Endothelial cell of umbilical vein (primary cell): Measurements from ENCODE around the gene PKNOX2. TPM values are rescaled to one million over a fixed set of nuclear protein-coding genes. Genes with fewer than 3 reads are reported as not detected.

ENCODE experiments used
- BruUV-seq: library from RNA; stranded (reverse); fragments of 400-500 nt; replicated peaks from 2 replicates; lab custom pipeline; 2021; lab: Mats Ljungman, UMichigan
- CTCF ChIA-PET: fragments of 300-600, 350-600 bp; sonication (Branson Sonifier 250); formaldehyde crosslinking; loops from one replicate; lab custom pipeline; 2021; ENCODE audit warnings: antibody characterized with exemption, inconsistent platforms; lab: Charles Lee
- POLR2A ChIA-PET: fragments of 300-600, 350-600 bp; sonication (Branson Sonifier 250); formaldehyde crosslinking; loops from one replicate; lab custom pipeline; 2021; ENCODE audit warnings: antibody characterized with exemption, inconsistent platforms; lab: Charles Lee
- DNase-seq: peaks from one replicate; pipeline ENCODE4 v3.0.0-alpha.2; 2011; ENCODE audit warnings: low read depth, low spot score
- FAIRE-seq: peaks from 2 replicates; lab custom pipeline; 2011; peaks lifted over from hg19 to GRCh38; lab: Jason Lieb, UNC
- H2AFZ ChIP-seq: 2 replicates; pipeline ENCODE4 v1.6.0; 2012; ENCODE audit warnings: low read depth, low read length, control low read depth, inconsistent platforms
- H3K27ac ChIP-seq: 2 replicates; pipeline ENCODE4 v1.5.1; 2011; ENCODE audit warnings: low read depth, mild to moderate bottlenecking, control low read depth, low read length, moderate library complexity; ENCODE audit not compliant: insufficient read depth
- H3K27me3 ChIP-seq, 2 experiments: 2 replicates each; pipeline versions ENCODE4 v1.6.0 to v1.6.1; 2011; ENCODE audit warnings: low read length in 2 of 2, mixed read lengths in 1 of 2; ENCODE audit not compliant: control insufficient read depth in 2 of 2, insufficient read depth in 2 of 2
- H3K36me3 ChIP-seq, 2 experiments: 2 replicates in 1 of 2; 3 replicates in 1 of 2; pipeline ENCODE4 v1.5.1; 2011; ENCODE audit warnings: low read length in 2 of 2, mild to moderate bottlenecking in 1 of 2, moderate library complexity in 1 of 2; ENCODE audit not compliant: control insufficient read depth in 2 of 2, insufficient read depth in 2 of 2; ENCODE audit errors: extremely low read depth in 1 of 2
- H3K4me1 ChIP-seq: 3 replicates; pipeline ENCODE4 v1.5.1; 2011; ENCODE audit warnings: mild to moderate bottlenecking, low read length; ENCODE audit not compliant: control insufficient read depth, insufficient read depth; ENCODE audit errors: extremely low read depth
- H3K4me2 ChIP-seq: 2 replicates; pipeline ENCODE4 v1.6.1; 2011; ENCODE audit warnings: low read length, control low read depth, mixed read lengths; ENCODE audit not compliant: insufficient read depth
- H3K4me3 ChIP-seq, 3 experiments: fragments of 200-600 bp in 1 of 3; sonication (generic), shearing (Covaris generic) in 1 of 3; replicated peaks in 1 of 3; 2 replicates each; pipeline ENCODE4 v1.5.1; 2011 to 2016; ENCODE audit warnings: control low read depth in 3 of 3, low read length in 3 of 3, mild to moderate bottlenecking in 2 of 3, inconsistent platforms in 1 of 3, low read depth in 1 of 3, moderate library complexity in 1 of 3; ENCODE audit not compliant: insufficient read depth in 1 of 3
- H3K79me2 ChIP-seq: 2 replicates; pipeline ENCODE4 v1.6.0; 2012; ENCODE audit warnings: low read length, inconsistent platforms; ENCODE audit not compliant: control insufficient read depth, insufficient read depth
- H3K9ac ChIP-seq: replicated peaks from 2 replicates; pipeline ENCODE3; 2011; ENCODE audit warnings: low read length, control low read depth; ENCODE audit not compliant: insufficient read depth; ENCODE audit errors: extremely low read depth
- H3K9me1 ChIP-seq: replicated peaks from 3 replicates; pipeline ENCODE4 v1.6.0; 2011; ENCODE audit warnings: mild to moderate bottlenecking, low read length; ENCODE audit not compliant: control insufficient read depth, insufficient read depth; ENCODE audit errors: extremely low read depth
- H3K9me3 ChIP-seq: replicated peaks from 2 replicates; pipeline ENCODE4 v1.5.1; 2012; ENCODE audit warnings: low read length, inconsistent platforms; ENCODE audit not compliant: control insufficient read depth, insufficient read depth
- H4K20me1 ChIP-seq: replicated peaks from 2 replicates; pipeline ENCODE3; 2011; ENCODE audit warnings: mild to moderate bottlenecking, low read length; ENCODE audit not compliant: control insufficient read depth, insufficient read depth; ENCODE audit errors: extremely low read depth
- EZH2 ChIP-seq: IDR thresholded peaks from 2 replicates; pipeline ENCODE4 v1.6.1; 2012; ENCODE audit warnings: borderline replicate concordance, low read depth, mild to moderate bottlenecking, moderate library complexity, low read length, inconsistent platforms; ENCODE audit not compliant: severe bottlenecking
- FOS ChIP-seq: IDR thresholded peaks from 2 replicates; pipeline ENCODE4 v1.6.1; 2011; ENCODE audit warnings: mild to moderate bottlenecking, low read length, moderate library complexity, borderline replicate concordance; ENCODE audit not compliant: insufficient read depth
- GATA2 ChIP-seq: IDR thresholded peaks from 2 replicates; pipeline ENCODE4 v1.7.0; 2011; ENCODE audit warnings: low read depth, mild to moderate bottlenecking, moderate library complexity, mixed read lengths, low read length; ENCODE audit not compliant: insufficient read length, insufficient read depth
- JUN ChIP-seq: IDR thresholded peaks from 2 replicates; pipeline ENCODE4 v1.6.1; 2011; ENCODE audit warnings: borderline replicate concordance, low read depth; ENCODE audit not compliant: insufficient read length, insufficient read depth
- MYC ChIP-seq: IDR thresholded peaks from one replicate; pipeline ENCODE4 v1.6.1; 2011; ENCODE audit warnings: mild to moderate bottlenecking, low read depth, low read length
- POLR2A ChIP-seq: IDR thresholded peaks from 2 replicates; pipeline ENCODE4 v1.6.1; 2012; ENCODE audit warnings: low read depth, mild to moderate bottlenecking, control low read depth, low read length
- POLR2AphosphoS5 ChIP-seq: IDR thresholded peaks from 2 replicates; pipeline ENCODE4 v1.6.1; 2012; ENCODE audit warnings: low read depth, mild to moderate bottlenecking, control low read depth, low read length, moderate library complexity; ENCODE audit not compliant: insufficient read depth
- dilution Hi-C: fragments of 300-500 bp; cut with MboI; formaldehyde crosslinking; loops from one replicate; pipeline ENCODE4 v1.15.0; 2019; ENCODE audit warnings: low sequenced_read_pairs; ENCODE audit not compliant: extremely low pct_ligation_motif_present
- intact Hi-C: fragments of 100-400 bp; cut with micrococcal nuclease; formaldehyde crosslinking; loops from one replicate; pipeline ENCODE4 v1.10.0; 2022
- polyA plus RNA-seq, 4 experiments: library from polyadenylated mRNA; depleted of rRNA in 3 of 4; stranded (reverse) in 3 of 4; unstranded in 1 of 4; fragments of >200 nt; gene quantifications; 2 replicates each; pipeline versions ENCODE4 v1.2.1 to v1.2.3, GENCODE V29; 2011 to 2012; ENCODE audit warnings: missing spikeins in 1 of 4
- total RNA-seq: library from RNA; stranded (reverse); gene quantifications from 2 replicates; pipeline ENCODE4 v1.2.3, GENCODE V29; 2021
- TF ChIP-seq, protein P1 (sequence below), 2 donors: IDR thresholded peaks; 1 replicate in 1 of 2; 2 replicates in 1 of 2; pipeline ENCODE4 v1.5.1; 2011; ENCODE audit warnings: low read length in 2 of 2, mild to moderate bottlenecking in 2 of 2, moderate library complexity in 2 of 2, control low read depth in 1 of 2, inconsistent platforms in 1 of 2, low read depth in 1 of 2; ENCODE audit not compliant: insufficient read depth in 1 of 2; ENCODE audit errors: extremely low read depth in 1 of 2
- TF ChIP-seq, protein P2 (sequence below): IDR thresholded peaks from 2 replicates; pipeline ENCODE4 v1.6.1; 2011; ENCODE audit not compliant: insufficient read depth, insufficient read length

PKNOX2 gene
- total and polyA plus RNA-seq, 2 donors (not counting 3 experiments of a cell fraction or from before 2014, with no cell fraction given), result 0.11 to 0.91 TPM

DNA sequence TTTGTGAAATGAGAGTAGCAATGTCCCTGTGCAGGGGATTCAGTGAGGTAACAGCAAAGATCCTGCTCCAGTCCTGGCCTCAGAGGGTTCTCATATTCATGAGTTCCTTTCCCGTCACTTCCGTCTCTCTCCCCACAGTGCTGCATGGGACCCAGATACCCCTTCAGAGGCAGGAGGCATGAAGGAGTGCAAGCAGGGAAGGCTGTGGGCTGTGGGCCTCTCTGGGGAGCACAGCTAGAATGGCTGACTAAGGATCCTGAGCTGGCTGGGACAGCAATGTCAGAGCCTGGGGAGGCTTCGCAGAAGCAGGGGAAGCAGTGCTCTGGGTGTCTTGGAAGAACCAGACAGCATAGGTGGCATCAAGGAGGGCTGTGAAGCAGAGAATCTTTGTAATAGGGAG lies 13.0 kb downstream of the PKNOX2 start:
- CTCF ChIA-PET, result interaction anchor here (1.6 kb wide), 1 partner anchor 168 kb away, joined by 4 read pairs; no protein-coding TSS in a partner anchor
- DNase-seq, result no peak
- H3K36me3 ChIP-seq, result no peaks in the 10 kb centered on the region
- H3K9ac ChIP-seq, result no peak overlapping the region
- H3K27ac ChIP-seq, result no peak overlapping the region
- BruUV-seq, result no TSS peak
- FAIRE-seq, result no peak
- no peaks in the 10 kb centered on the region for H4K20me1 ChIP-seq
- H3K27me3 ChIP-seq, result peaks cover 0 to 14% of the 10 kb centered on the region in 2 experiments
- no peak overlapping the region for H3K4me3 ChIP-seq
- TF ChIP-seq JUN, result no peak
- TF ChIP-seq EZH2, result no peak
- TF ChIP-seq POLR2A, result no peak
- no peak for TF ChIP-seq MYC
- TF ChIP-seq FOS, result no peak
- TF ChIP-seq, protein P1, sequence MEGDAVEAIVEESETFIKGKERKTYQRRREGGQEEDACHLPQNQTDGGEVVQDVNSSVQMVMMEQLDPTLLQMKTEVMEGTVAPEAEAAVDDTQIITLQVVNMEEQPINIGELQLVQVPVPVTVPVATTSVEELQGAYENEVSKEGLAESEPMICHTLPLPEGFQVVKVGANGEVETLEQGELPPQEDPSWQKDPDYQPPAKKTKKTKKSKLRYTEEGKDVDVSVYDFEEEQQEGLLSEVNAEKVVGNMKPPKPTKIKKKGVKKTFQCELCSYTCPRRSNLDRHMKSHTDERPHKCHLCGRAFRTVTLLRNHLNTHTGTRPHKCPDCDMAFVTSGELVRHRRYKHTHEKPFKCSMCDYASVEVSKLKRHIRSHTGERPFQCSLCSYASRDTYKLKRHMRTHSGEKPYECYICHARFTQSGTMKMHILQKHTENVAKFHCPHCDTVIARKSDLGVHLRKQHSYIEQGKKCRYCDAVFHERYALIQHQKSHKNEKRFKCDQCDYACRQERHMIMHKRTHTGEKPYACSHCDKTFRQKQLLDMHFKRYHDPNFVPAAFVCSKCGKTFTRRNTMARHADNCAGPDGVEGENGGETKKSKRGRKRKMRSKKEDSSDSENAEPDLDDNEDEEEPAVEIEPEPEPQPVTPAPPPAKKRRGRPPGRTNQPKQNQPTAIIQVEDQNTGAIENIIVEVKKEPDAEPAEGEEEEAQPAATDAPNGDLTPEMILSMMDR (IDR thresholded peaks at IDR 0.05; ENCODE audit: extremely low read depth in 1 of 2, insufficient read depth in 1 of 2, low read depth in 1 of 2, low read length in 2 of 2), result no peak
- TF ChIP-seq, protein P2, sequence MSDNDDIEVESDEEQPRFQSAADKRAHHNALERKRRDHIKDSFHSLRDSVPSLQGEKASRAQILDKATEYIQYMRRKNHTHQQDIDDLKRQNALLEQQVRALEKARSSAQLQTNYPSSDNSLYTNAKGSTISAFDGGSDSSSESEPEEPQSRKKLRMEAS, result no peak
- no peak for TF ChIP-seq GATA2
- no peak for TF ChIP-seq POLR2AphosphoS5
- H3K4me1 ChIP-seq, result no peaks in the 10 kb centered on the region
- POLR2A ChIA-PET, result no interaction called here
- no peaks in the 10 kb centered on the region for H3K9me3 ChIP-seq
- intact Hi-C loops, result no loop called here
- H3K9me1 ChIP-seq, result no peaks in the 10 kb centered on the region
- H3K4me2 ChIP-seq, result no peak overlapping the region
- no peaks in the 10 kb centered on the region for H3K79me2 ChIP-seq
- H2AFZ ChIP-seq, result no peak overlapping the region
- dilution Hi-C loops, result no loop called here
